HG02678 (cell line): Measurements from ENCODE around the gene ESR1.
"Not testable (repeated sequence)": the region's sequence is repeated elsewhere in the genome, so short reads cannot be mapped to it uniquely, and the experiment has no call there.

Experiments used
- ATAC-seq: cut with Tn5 transposase; IDR thresholded peaks from one replicate; pipeline ENCODE4 v1.9.1; 2021; ENCODE audit warnings: mild to moderate bottlenecking, moderate library complexity; ENCODE audit not compliant: unreplicated experiment

ESR1 gene

GRCh38 chr6:152050451-152051195 lies 243.1 kb downstream of the ESR1 start:
- ATAC-seq: no peak

- no peak for ATAC-seq
These were observed 244.6 kb downstream of the ESR1 start for GRCh38 chr6:152052061-152052460.

- ATAC-seq: no peak
These were observed 245.8 kb downstream of the ESR1 start for GRCh38 chr6:152053332-152053731.

- no peak for ATAC-seq
These were observed 247.0 kb downstream of the ESR1 start for GRCh38 chr6:152054441-152054840.

- ATAC-seq: no peak
These were observed 248.0 kb downstream of the ESR1 start for GRCh38 chr6:152055517-152055916.

GRCh38 chr6:152057832-152058498 lies 250.5 kb downstream of the ESR1 start:
- ATAC-seq: no peak

GRCh38 chr6:152059909-152060308 lies 252.4 kb downstream of the ESR1 start:
- ATAC-seq: no peak

GRCh38 chr6:152062476-152062875 lies 255.0 kb downstream of the ESR1 start:
- ATAC-seq: no peak

- no peak for ATAC-seq
These were observed 255.9 kb downstream of the ESR1 start for GRCh38 chr6:152063170-152063921.

- no peak for ATAC-seq
These were observed 261.3 kb downstream of the ESR1 start for GRCh38 chr6:152068622-152069261.

- ATAC-seq: no peak
These were observed 263.1 kb downstream of the ESR1 start for GRCh38 chr6:152070556-152070955.

GRCh38 chr6:152071318-152071717 lies 263.8 kb downstream of the ESR1 start:
- ATAC-seq: no peak

- ATAC-seq: no peak
These were observed 264.4 kb downstream of the ESR1 start for GRCh38 chr6:152071843-152072242.

- ATAC-seq: not testable (repeated sequence)
These were observed 268.8 kb downstream of the ESR1 start for GRCh38 chr6:152076242-152076641.

GRCh38 chr6:152078001-152078400 lies 270.5 kb downstream of the ESR1 start:
- ATAC-seq: no peak

- no peak for ATAC-seq
These were observed 271.3 kb downstream of the ESR1 start for GRCh38 chr6:152078804-152079203.

- no peak for ATAC-seq
These were observed 278.0 kb downstream of the ESR1 start for GRCh38 chr6:152085451-152085921.

- no peak for ATAC-seq
These were observed 278.9 kb downstream of the ESR1 start for GRCh38 chr6:152086223-152086873.

GRCh38 chr6:152087096-152087495 lies 279.6 kb downstream of the ESR1 start:
- no peak for ATAC-seq

GRCh38 chr6:152087701-152088100 lies 280.2 kb downstream of the ESR1 start:
- ATAC-seq: no peak

- ATAC-seq: no peak
These were observed 282.5 kb downstream of the ESR1 start for GRCh38 chr6:152089992-152090391.
